Natural killer cell (primary cell): ENCODE data around the gene MZB1. TPM values are rescaled to one million over a fixed set of nuclear protein-coding genes. Genes with fewer than 3 reads are reported as not detected.

Experiments used
- ATAC-seq, 3 donors: fragments of 150-1000 bp in 2 of 3; fragments of 200-7000 bp in 1 of 3; cut with Tn5 transposase; 1 replicate in 1 of 3; 2 replicates in 2 of 3; pipeline ENCODE4 v1.10.0; 2021; ENCODE audit warnings: mild to moderate bottlenecking in 2 of 3, moderate library complexity in 2 of 3
- DNase-seq, 2 donors: peaks; one replicate each; pipeline versions ENCODE4 v3.0.0 to v3.0.0-alpha.2; 2013 to 2021; ENCODE audit warnings: mixed read lengths in 1 of 2
- H3K27ac ChIP-seq: one replicate; pipeline ENCODE4 v1.5.1; 2013; ENCODE audit warnings: mild to moderate bottlenecking, low read length
- H3K27me3 ChIP-seq: one replicate; pipeline ENCODE4 v1.6.1; 2013; ENCODE audit warnings: low read length; ENCODE audit not compliant: control insufficient read depth, insufficient read depth
- H3K36me3 ChIP-seq: one replicate; pipeline ENCODE4 v1.6.1; 2013; ENCODE audit warnings: low read length; ENCODE audit not compliant: control insufficient read depth, insufficient read depth
- H3K4me1 ChIP-seq: one replicate; pipeline ENCODE4 v1.6.1; 2013; ENCODE audit warnings: low read length; ENCODE audit not compliant: control insufficient read depth, insufficient read depth
- H3K4me3 ChIP-seq: one replicate; pipeline ENCODE4 v1.5.1; 2013; ENCODE audit warnings: low read length
- H3K9me3 ChIP-seq: one replicate; pipeline ENCODE4 v1.6.1; 2013; ENCODE audit warnings: low read length; ENCODE audit not compliant: control insufficient read depth, insufficient read depth
- H3K27ac Mint-ChIP-seq, 2 donors: one replicate each; pipeline ENCODE4 v1.8.0; 2022; ENCODE audit warnings: mild to moderate bottlenecking in 2 of 2, mixed read lengths in 2 of 2, moderate library complexity in 1 of 2
- H3K27me3 Mint-ChIP-seq, 2 donors: one replicate each; pipeline ENCODE4 v1.8.0; 2022; ENCODE audit warnings: low read depth in 2 of 2, mixed read lengths in 2 of 2
- H3K36me3 Mint-ChIP-seq: one replicate; pipeline ENCODE4 v1.8.0; 2022; ENCODE audit warnings: mixed read lengths
- H3K4me1 Mint-ChIP-seq, 2 donors: one replicate each; pipeline ENCODE4 v1.8.0; 2022; ENCODE audit warnings: mixed read lengths in 2 of 2
- H3K4me3 Mint-ChIP-seq: one replicate; pipeline ENCODE4 v1.8.0; 2022; ENCODE audit warnings: mild to moderate bottlenecking, moderate library complexity, mixed read lengths
- H3K9me3 Mint-ChIP-seq, 2 donors: one replicate each; pipeline ENCODE4 v1.8.0; 2022; ENCODE audit warnings: mixed read lengths in 2 of 2
- WGBS: methylation state at CpG from one replicate; pipeline ENCODE4 v1.1.7; 2013; ENCODE audit warnings: missing lambda C conversion rate; ENCODE audit not compliant: insufficient coverage; 5-methylcytosine and 5-hydroxymethylcytosine counted together
- intact Hi-C: fragments of 100-400 bp; cut with micrococcal nuclease; formaldehyde crosslinking; loops from one replicate; pipeline ENCODE4 v1.14.2; 2022
- total RNA-seq, 4 donors: library from RNA; stranded (reverse); fragments of 120-200 nt in 1 of 4; gene quantifications; one replicate each; pipeline versions ENCODE4 v1.2.3 to v1.2.4, GENCODE V29; 2013 to 2022
- TF ChIP-seq, protein P1 (sequence below): fragments of 200-600 bp; IDR thresholded peaks from one replicate; pipeline ENCODE4 v1.8.0; 2022; ENCODE audit warnings: antibody characterized with exemption

Gene MZB1
- total RNA-seq, 3 donors from 2014 or later (not counting 1 experiment from before 2014, with no cell fraction given), result 2.0 to 60.0 (median 2.8) TPM

- ATAC-seq, result peak in 1 of 3 donors; percentile 4
- Mint-ChIP-seq H3K4me3 (peak overlapping the region; percentile 72), H3K36me3 (no peaks in the 10 kb centered on the region), H3K27ac (peak overlapping the region; percentile 90 to 95), H3K9me3 (no peaks in the 10 kb centered on the region), H3K27me3 (no peaks in the 10 kb centered on the region), H3K4me1 (peaks cover 39 to 52% of the 10 kb centered on the region in 2 donors)
- TF ChIP-seq, protein P1, sequence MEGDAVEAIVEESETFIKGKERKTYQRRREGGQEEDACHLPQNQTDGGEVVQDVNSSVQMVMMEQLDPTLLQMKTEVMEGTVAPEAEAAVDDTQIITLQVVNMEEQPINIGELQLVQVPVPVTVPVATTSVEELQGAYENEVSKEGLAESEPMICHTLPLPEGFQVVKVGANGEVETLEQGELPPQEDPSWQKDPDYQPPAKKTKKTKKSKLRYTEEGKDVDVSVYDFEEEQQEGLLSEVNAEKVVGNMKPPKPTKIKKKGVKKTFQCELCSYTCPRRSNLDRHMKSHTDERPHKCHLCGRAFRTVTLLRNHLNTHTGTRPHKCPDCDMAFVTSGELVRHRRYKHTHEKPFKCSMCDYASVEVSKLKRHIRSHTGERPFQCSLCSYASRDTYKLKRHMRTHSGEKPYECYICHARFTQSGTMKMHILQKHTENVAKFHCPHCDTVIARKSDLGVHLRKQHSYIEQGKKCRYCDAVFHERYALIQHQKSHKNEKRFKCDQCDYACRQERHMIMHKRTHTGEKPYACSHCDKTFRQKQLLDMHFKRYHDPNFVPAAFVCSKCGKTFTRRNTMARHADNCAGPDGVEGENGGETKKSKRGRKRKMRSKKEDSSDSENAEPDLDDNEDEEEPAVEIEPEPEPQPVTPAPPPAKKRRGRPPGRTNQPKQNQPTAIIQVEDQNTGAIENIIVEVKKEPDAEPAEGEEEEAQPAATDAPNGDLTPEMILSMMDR, result no peak
- H3K4me3 ChIP-seq, result peak overlapping the region; percentile 62
- 37% methylated on average over 31 of the region's 33 CpGs for WGBS
- no peaks in the 10 kb centered on the region for H3K36me3 ChIP-seq
- H3K9me3 ChIP-seq, result no peaks in the 10 kb centered on the region
- peak overlapping the region; percentile 75 for H3K27ac ChIP-seq
- intact Hi-C loops, result loop anchor here (2.0 to 5.0 kb wide), 3 partner anchors 49 to 119 kb away; partner anchors contain the start of gene MATR3
- H3K4me1 ChIP-seq, result peaks cover 67% of the 10 kb centered on the region
- peak in 1 of 2 donors; percentile 44 for DNase-seq
- no peaks in the 10 kb centered on the region for H3K27me3 ChIP-seq
These were observed 2.0 kb upstream of the MZB1 start for GRCh38 chr5:139391570-139392323.

DNA sequence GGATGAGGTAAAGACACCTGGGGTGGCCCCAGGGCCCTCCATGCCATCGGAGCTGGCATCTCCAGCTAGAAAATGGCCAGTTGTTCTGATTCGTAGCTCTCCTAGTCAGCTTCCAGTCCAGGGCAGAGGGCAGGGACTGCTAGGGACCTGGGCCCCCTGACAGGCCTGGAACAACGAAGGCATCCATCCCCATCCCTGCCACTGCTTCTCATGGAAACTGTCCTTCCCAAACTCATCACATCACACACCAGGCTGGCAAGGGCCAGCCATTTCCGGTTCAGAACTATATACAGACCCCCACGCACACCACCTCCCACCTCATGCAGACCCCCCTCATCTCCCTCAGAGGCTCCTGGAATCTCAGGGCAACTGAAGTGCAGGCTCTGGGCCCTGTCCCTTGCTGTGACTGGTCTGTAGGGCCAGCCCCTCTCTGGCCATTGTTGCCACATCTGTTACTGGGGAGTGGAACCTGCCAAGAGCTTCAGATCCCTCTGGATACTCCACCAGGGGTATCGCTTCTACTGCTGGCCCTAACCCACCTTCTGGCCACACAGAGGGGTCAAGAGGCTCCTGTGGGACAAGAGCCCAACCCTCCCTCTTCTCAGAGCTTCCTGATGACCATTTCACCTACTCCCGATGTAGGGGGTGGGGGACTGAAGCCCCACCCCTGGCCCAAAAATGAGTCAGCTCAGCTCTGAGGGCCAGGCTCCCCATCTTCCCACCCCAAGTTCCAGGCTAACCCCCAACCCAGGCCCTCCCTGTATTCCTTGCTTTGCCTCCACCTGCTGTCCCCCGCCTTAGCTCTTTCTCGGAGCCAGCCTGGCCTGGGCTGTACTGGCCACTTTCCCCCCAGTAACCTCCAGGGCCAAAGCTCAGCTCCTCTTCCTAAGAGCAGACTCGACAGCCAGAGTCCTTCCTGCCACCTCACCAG lies 1.2 kb upstream of the MZB1 start:
- no peaks in the 10 kb centered on the region for H3K36me3 ChIP-seq
- Mint-ChIP-seq H3K27me3 (no peaks in the 10 kb centered on the region), H3K27ac (peak overlapping the region; percentile 90 to 95), H3K4me1 (peaks cover 41 to 61% of the 10 kb centered on the region in 2 donors), H3K9me3 (no peaks in the 10 kb centered on the region), H3K36me3 (no peaks in the 10 kb centered on the region), H3K4me3 (peak overlapping the region; percentile 72)
- no peak overlapping the region for H3K4me3 ChIP-seq
- WGBS, result 81% methylated on average over 10 of the region's 10 CpGs
- H3K9me3 ChIP-seq, result no peaks in the 10 kb centered on the region
- TF ChIP-seq, protein P1, result no peak
- peak overlapping the region; percentile 75 for H3K27ac ChIP-seq
- intact Hi-C loops, result loop anchor here (2.0 to 5.0 kb wide), 3 partner anchors 48 to 119 kb away; partner anchors contain the start of gene MATR3
- H3K4me1 ChIP-seq, result peaks cover 70% of the 10 kb centered on the region
- DNase-seq (no peak), ATAC-seq (no peak)
- no peaks in the 10 kb centered on the region for H3K27me3 ChIP-seq

GRCh38 chr5:139388198-139388821 lies 1.4 kb downstream of the MZB1 start:
- peak overlapping the region; percentile 27 for H3K4me3 ChIP-seq
- H3K27me3 ChIP-seq, result no peaks in the 10 kb centered on the region
- no peaks in the 10 kb centered on the region for H3K9me3 ChIP-seq
- no peaks in the 10 kb centered on the region for H3K36me3 ChIP-seq
- Mint-ChIP-seq H3K27ac (peak overlapping the region in 1 of 2 donors; percentile 82), H3K27me3 (no peaks in the 10 kb centered on the region), H3K4me3 (peak overlapping the region; percentile 9), H3K36me3 (no peaks in the 10 kb centered on the region), H3K9me3 (no peaks in the 10 kb centered on the region), H3K4me1 (peaks cover 56 to 79% of the 10 kb centered on the region in 2 donors)
- no peak for DNase-seq
- no peak for ATAC-seq
- intact Hi-C loops, result loop anchor here (10.0 kb wide), 1 partner anchor 824 kb away; no protein-coding TSS in a partner anchor
- peak overlapping the region; percentile 50 for H3K27ac ChIP-seq
- H3K4me1 ChIP-seq, result peaks cover 75% of the 10 kb centered on the region
- 64% methylated on average over 8 of the region's 8 CpGs for WGBS
- TF ChIP-seq, protein P1, result no peak
